GM12891 (cell line): Measurements from ENCODE around the gene ITGA4.

Experiments used
- PAX5 ChIP-seq: IDR thresholded peaks from 2 replicates; pipeline ENCODE4 v1.6.1; 2011; ENCODE audit warnings: low read length, moderate library complexity, mild to moderate bottlenecking; ENCODE audit not compliant: insufficient read depth, severe bottlenecking
- POLR2A ChIP-seq: IDR thresholded peaks from 2 replicates; pipeline ENCODE4 v1.6.1; 2011; ENCODE audit warnings: low read depth, low read length, control low read depth
- POLR2AphosphoS5 ChIP-seq: IDR thresholded peaks from 2 replicates; pipeline ENCODE4 v1.6.1; 2011; ENCODE audit warnings: low read depth, low read length, control low read depth
- TAF1 ChIP-seq: IDR thresholded peaks from 2 replicates; pipeline ENCODE4 v1.6.1; 2011; ENCODE audit warnings: low read depth, low read length, control low read depth

- TF ChIP-seq POLR2AphosphoS5 (no peak), TAF1 (no peak), POLR2A (no peak), PAX5 (no peak)
Observed at GRCh38 chr2:181536730-181537129, 79.5 kb downstream of the ITGA4 start.
